DND-41 (cell line): ENCODE measurements around the gene PIP5KL1.

Experiments
- EZH2 ChIP-seq: IDR thresholded peaks from 3 replicates; pipeline ENCODE4 v1.6.1; 2012; ENCODE audit warnings: borderline replicate concordance, low read depth, mild to moderate bottlenecking, moderate library complexity, low read length, inconsistent platforms; ENCODE audit not compliant: severe bottlenecking
- TF ChIP-seq, protein P1 (sequence below): IDR thresholded peaks from 2 replicates; pipeline ENCODE4 v1.5.1; 2012; ENCODE audit warnings: borderline replicate concordance, low read length, moderate library complexity, mild to moderate bottlenecking; ENCODE audit not compliant: poor library complexity, severe bottlenecking; ENCODE audit errors: extremely low read depth

DNA sequence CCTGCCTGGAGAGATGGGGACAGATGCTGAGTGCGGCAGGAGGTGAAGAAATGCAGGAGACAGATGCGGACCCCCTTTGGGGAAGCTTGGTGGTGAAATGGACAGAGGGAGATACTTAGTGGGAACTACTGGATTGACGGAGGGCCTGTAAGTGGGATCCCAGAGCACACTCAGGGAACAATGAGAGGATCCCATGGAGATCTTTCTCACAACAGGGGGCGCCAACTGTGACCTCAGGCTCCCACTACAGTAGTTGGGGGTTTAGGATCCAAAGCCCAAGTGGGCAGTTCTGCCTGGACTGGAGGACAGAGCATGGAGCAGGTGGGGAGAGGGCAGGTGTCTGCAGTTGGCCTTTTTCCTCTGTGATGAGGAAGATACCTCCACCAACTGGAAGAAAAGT is 3.7 kb upstream of the PIP5KL1 start:
- TF ChIP-seq, protein P1, sequence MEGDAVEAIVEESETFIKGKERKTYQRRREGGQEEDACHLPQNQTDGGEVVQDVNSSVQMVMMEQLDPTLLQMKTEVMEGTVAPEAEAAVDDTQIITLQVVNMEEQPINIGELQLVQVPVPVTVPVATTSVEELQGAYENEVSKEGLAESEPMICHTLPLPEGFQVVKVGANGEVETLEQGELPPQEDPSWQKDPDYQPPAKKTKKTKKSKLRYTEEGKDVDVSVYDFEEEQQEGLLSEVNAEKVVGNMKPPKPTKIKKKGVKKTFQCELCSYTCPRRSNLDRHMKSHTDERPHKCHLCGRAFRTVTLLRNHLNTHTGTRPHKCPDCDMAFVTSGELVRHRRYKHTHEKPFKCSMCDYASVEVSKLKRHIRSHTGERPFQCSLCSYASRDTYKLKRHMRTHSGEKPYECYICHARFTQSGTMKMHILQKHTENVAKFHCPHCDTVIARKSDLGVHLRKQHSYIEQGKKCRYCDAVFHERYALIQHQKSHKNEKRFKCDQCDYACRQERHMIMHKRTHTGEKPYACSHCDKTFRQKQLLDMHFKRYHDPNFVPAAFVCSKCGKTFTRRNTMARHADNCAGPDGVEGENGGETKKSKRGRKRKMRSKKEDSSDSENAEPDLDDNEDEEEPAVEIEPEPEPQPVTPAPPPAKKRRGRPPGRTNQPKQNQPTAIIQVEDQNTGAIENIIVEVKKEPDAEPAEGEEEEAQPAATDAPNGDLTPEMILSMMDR, result no peak
- TF ChIP-seq EZH2, result no peak
